PFSK-1 (cell line): Measurements from ENCODE around the gene PIK3R3. TPM values are rescaled to one million over a fixed set of nuclear protein-coding genes. Genes with fewer than 3 reads are reported as not detected.

Experiments used
- FOXP2 ChIP-seq: optimal IDR thresholded peaks from 2 replicates; pipeline ENCODE3; 2011; ENCODE audit warnings: borderline replicate concordance, control low read depth, inconsistent platforms; ENCODE audit not compliant: insufficient read depth; ENCODE audit errors: extremely low read length, extremely low read depth
- POLR2AphosphoS5 ChIP-seq: IDR thresholded peaks from 2 replicates; pipeline ENCODE4 v1.6.1; 2012; ENCODE audit warnings: low read depth, mild to moderate bottlenecking, control low read depth, low read length, moderate library complexity
- SIN3A ChIP-seq: IDR thresholded peaks from 2 replicates; pipeline ENCODE4 v1.6.1; 2012; ENCODE audit warnings: mild to moderate bottlenecking, low read length, moderate library complexity, borderline replicate concordance; ENCODE audit not compliant: insufficient read depth
- TAF1 ChIP-seq: IDR thresholded peaks from 2 replicates; pipeline ENCODE4 v1.6.1; 2012; ENCODE audit warnings: low read length, control low read depth, borderline replicate concordance; ENCODE audit not compliant: insufficient read depth
- polyA plus RNA-seq: library from polyadenylated mRNA; unstranded; fragments of >200 nt; gene quantifications from one replicate; pipeline ENCODE4 v1.2.1, GENCODE V29; 2012; ENCODE audit warnings: low read depth, missing spikeins; ENCODE audit not compliant: insufficient read length
- TF ChIP-seq, protein P1 (sequence below), 2 experiments: IDR thresholded peaks; 2 replicates each; pipeline versions ENCODE4 v1.6.1 to v1.8.0; 2011 to 2012; ENCODE audit warnings: low read depth in 2 of 2, low read length in 2 of 2, control low read depth in 1 of 2, inconsistent platforms in 1 of 2, mild to moderate bottlenecking in 1 of 2, moderate library complexity in 1 of 2; ENCODE audit not compliant: insufficient read depth in 1 of 2

The PIK3R3 gene
- 0.45 TPM for polyA plus RNA-seq

GRCh38 chr1:46132529-46133180, at the start of gene PIK3R3:
PIK3R3 (minus strand) TSS chr1:46132629; CDS start chr1:46131952, 677 bp downstream.
- TF ChIP-seq POLR2AphosphoS5 (peak; percentile 98), FOXP2 (no peak), SIN3A (no peak; the same call in 1 of the 2 replicates), TAF1 (peak; percentile 93)
- TF ChIP-seq, protein P1, sequence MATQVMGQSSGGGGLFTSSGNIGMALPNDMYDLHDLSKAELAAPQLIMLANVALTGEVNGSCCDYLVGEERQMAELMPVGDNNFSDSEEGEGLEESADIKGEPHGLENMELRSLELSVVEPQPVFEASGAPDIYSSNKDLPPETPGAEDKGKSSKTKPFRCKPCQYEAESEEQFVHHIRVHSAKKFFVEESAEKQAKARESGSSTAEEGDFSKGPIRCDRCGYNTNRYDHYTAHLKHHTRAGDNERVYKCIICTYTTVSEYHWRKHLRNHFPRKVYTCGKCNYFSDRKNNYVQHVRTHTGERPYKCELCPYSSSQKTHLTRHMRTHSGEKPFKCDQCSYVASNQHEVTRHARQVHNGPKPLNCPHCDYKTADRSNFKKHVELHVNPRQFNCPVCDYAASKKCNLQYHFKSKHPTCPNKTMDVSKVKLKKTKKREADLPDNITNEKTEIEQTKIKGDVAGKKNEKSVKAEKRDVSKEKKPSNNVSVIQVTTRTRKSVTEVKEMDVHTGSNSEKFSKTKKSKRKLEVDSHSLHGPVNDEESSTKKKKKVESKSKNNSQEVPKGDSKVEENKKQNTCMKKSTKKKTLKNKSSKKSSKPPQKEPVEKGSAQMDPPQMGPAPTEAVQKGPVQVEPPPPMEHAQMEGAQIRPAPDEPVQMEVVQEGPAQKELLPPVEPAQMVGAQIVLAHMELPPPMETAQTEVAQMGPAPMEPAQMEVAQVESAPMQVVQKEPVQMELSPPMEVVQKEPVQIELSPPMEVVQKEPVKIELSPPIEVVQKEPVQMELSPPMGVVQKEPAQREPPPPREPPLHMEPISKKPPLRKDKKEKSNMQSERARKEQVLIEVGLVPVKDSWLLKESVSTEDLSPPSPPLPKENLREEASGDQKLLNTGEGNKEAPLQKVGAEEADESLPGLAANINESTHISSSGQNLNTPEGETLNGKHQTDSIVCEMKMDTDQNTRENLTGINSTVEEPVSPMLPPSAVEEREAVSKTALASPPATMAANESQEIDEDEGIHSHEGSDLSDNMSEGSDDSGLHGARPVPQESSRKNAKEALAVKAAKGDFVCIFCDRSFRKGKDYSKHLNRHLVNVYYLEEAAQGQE (IDR thresholded peaks at IDR 0.05; ENCODE audit: insufficient read depth in 1 of 2, low read depth in 2 of 2, low read length in 2 of 2): peak in 1 of 2 experiments; percentile 8; a peak in 1 of 4 replicates

DNA sequence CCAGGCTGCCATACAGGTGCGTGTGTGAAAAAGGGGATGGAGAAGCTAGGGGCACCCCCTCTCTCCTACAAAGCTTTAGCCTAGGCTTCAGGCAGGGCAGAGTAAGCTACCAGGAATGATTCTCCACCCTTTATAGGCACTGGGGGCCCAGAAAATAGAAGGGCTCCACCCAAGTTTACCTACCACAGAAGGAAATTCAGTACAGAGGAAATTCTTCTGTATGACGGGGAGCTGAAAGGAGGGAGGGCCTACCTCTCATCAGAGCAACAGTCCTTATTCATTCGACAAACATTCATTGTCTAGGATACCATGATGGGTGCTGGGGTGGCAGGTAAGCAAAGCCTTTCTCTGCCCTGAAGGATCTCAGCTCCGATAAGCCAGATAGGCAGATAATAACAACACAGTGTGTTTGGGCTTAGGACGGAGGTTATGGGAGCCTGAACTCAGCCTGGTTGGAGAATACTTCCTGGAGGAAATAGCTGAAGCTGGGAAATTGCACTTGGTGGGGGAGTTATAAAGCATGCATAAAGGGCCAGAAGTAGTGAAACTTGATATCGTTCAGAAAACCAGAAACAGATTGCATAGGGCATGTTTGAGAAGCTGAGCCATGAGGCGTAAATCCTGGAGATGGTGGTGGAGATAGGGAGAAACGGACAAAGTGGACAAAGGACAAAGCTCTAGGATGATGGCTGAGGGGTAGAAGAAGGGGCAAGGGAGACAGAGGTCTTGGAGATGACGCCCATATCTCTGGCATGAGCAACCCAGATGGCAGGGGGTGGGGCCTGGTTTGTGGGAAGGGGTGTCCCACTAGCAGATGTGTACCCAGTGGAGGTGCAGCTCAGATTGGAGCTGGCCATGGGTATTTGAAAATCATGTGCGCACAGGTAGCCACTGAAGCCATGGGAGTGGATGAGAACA, 49.2 kb upstream of the PIK3R3 start:
- TF ChIP-seq, protein P1 (IDR thresholded peaks at IDR 0.05; ENCODE audit: insufficient read depth in 1 of 2, low read depth in 2 of 2, low read length in 2 of 2): peak in 1 of 2 experiments; percentile 14; a peak in 1 of 4 replicates
- TF ChIP-seq POLR2AphosphoS5: peak; percentile 40; the same call in 1 of the 2 replicates
- TF ChIP-seq SIN3A: peak; percentile 81; the same call in 1 of the 2 replicates
- no peak for TF ChIP-seq TAF1
- peak; percentile 9 for TF ChIP-seq FOXP2

DNA sequence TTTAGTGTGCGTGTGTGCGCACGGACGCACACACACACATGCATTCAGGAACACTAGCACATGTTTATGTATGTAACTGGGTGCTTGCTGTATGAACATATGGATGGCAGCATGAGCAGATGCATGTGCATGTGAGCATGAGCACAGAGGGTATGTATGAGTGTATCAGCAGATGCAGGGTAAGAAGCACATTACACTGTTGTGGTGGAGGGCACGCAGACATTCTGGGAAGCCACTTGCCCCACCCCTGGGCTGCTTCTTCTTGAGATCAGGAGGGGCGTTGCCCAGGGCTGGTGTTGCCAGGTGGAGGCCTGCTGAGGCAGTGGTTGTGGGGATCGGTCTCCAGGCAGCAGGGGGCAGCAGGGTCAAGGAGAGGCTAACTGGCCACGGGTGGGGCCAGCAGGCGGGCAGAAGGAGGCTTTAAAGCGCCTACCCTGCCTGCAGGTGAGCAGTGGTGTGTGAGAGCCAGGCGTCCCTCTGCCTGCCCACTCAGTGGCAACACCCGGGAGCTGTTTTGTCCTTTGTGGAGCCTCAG, 47.7 kb upstream of the PIK3R3 start:
- TF ChIP-seq, protein P1 (IDR thresholded peaks at IDR 0.05; ENCODE audit: insufficient read depth in 1 of 2, low read depth in 2 of 2, low read length in 2 of 2): no peak
- TF ChIP-seq POLR2AphosphoS5 (no peak), SIN3A (no peak), TAF1 (no peak)

- TF ChIP-seq SIN3A (no peak), FOXP2 (no peak), POLR2AphosphoS5 (no peak), TAF1 (no peak)
- TF ChIP-seq, protein P1 (IDR thresholded peaks at IDR 0.05; ENCODE audit: insufficient read depth in 1 of 2, low read depth in 2 of 2, low read length in 2 of 2): no peak
Observed at GRCh38 chr1:46179138-46180081, 47.0 kb upstream of the PIK3R3 start.
